HepG2 (cell line): ENCODE measurements around the gene SMAD3. TPM values are rescaled to one million over a fixed set of nuclear protein-coding genes. Genes with fewer than 3 reads are reported as not detected.

Experiments
- ATAC-seq: fragments of 200-7000 bp; cut with Tn5 transposase; 3 replicates; pipeline ENCODE4 v1.9.1; 2020; ENCODE audit warnings: mild to moderate bottlenecking, moderate library complexity
- BruUV-seq: library from RNA; stranded (reverse); fragments of 400-500 nt; replicated peaks from 2 replicates; lab custom pipeline; 2021; lab: Mats Ljungman, UMichigan
- CTCF ChIA-PET: fragments of 300-600 bp; formaldehyde crosslinking; extraction: SDS; loops from one replicate; lab custom pipeline; 2021; ENCODE audit warnings: low total read pairs, inconsistent platforms, low intra/inter-chr PET ratio; lab: Yijun Ruan, JAX
- POLR2A ChIA-PET: fragments of 350-600 bp; sonication (Branson Sonifier 250); formaldehyde crosslinking; loops from one replicate; lab custom pipeline; 2020; ENCODE audit warnings: antibody characterized with exemption, inconsistent platforms; lab: Yijun Ruan, JAX
- DNase-seq: peaks from one replicate; pipeline ENCODE4 v3.0.0-alpha.2; 2015; ENCODE audit warnings: low spot score
- FAIRE-seq: peaks from 3 replicates; lab custom pipeline; 2011; peaks lifted over from hg19 to GRCh38; lab: Jason Lieb, UNC
- H2AFZ ChIP-seq: one replicate; pipeline ENCODE4 v1.6.1; 2011; ENCODE audit warnings: low read length, inconsistent platforms
- H3K27ac ChIP-seq: fragments of 300-600 bp; 3 replicates; pipeline ENCODE4 v1.8.0; 2011; ENCODE audit warnings: mixed run types, mild to moderate bottlenecking, mixed read lengths, low read length, inconsistent platforms; ENCODE audit not compliant: insufficient read depth; ENCODE audit errors: extremely low read length
- H3K27me3 ChIP-seq, 2 experiments: fragments of 200-600 bp in 1 of 2; 2 replicates in 1 of 2; 3 replicates in 1 of 2; pipeline versions ENCODE4 v1.6.0 to v1.8.0; 2011; ENCODE audit warnings: low read length in 2 of 2, mild to moderate bottlenecking in 2 of 2, moderate library complexity in 2 of 2, inconsistent platforms in 1 of 2; ENCODE audit not compliant: insufficient read depth in 2 of 2, control insufficient read depth in 1 of 2
- H3K36me3 ChIP-seq, 2 experiments: fragments of 200-600 bp in 1 of 2; replicated peaks in 1 of 2; 2 replicates in 1 of 2; 3 replicates in 1 of 2; pipeline versions ENCODE4 v1.5.1 to v1.8.0; 2011; ENCODE audit warnings: low read length in 2 of 2, inconsistent platforms in 1 of 2; ENCODE audit not compliant: insufficient read depth in 2 of 2, control insufficient read depth in 1 of 2
- H3K4me1 ChIP-seq: 2 replicates; pipeline ENCODE4 v1.5.1; 2012; ENCODE audit warnings: low read length, inconsistent platforms; ENCODE audit not compliant: insufficient read depth
- H3K4me2 ChIP-seq: 2 replicates; pipeline ENCODE4 v1.6.0; 2011; ENCODE audit warnings: low read depth, low read length, inconsistent platforms
- H3K4me3 ChIP-seq, 3 experiments: fragments of 200-600 bp in 1 of 3; sonication (generic), shearing (Covaris generic) in 1 of 3; replicated peaks in 1 of 3; 2 replicates each; pipeline ENCODE4 v1.5.1; 2011 to 2016; ENCODE audit warnings: low read length in 3 of 3, inconsistent platforms in 2 of 3, low read depth in 2 of 3, mild to moderate bottlenecking in 2 of 3, control low read depth in 1 of 3, mixed read lengths in 1 of 3; ENCODE audit not compliant: insufficient read depth in 1 of 3
- H3K79me2 ChIP-seq: one replicate; pipeline ENCODE4 v1.6.1; 2011; ENCODE audit warnings: low read length, inconsistent platforms; ENCODE audit not compliant: insufficient read depth
- H3K9ac ChIP-seq: 2 replicates; pipeline ENCODE4 v1.6.0; 2011; ENCODE audit warnings: mild to moderate bottlenecking, low read depth, low read length, inconsistent platforms; ENCODE audit not compliant: insufficient read depth
- H3K9me3 ChIP-seq: 2 replicates; pipeline ENCODE4 v1.5.1; 2012; ENCODE audit warnings: mild to moderate bottlenecking, low read length
- H4K20me1 ChIP-seq: 2 replicates; pipeline ENCODE4 v1.6.0; 2011; ENCODE audit warnings: inconsistent platforms, mild to moderate bottlenecking, low read length, moderate library complexity; ENCODE audit not compliant: insufficient read depth
- EZH2 ChIP-seq: conservative IDR thresholded peaks from 2 replicates; pipeline ENCODE4 v1.6.1; 2012; ENCODE audit warnings: mild to moderate bottlenecking, low read depth, low read length, moderate library complexity
- FOXC1 ChIP-seq: sonication (generic); formaldehyde crosslinking; IDR thresholded peaks from 2 replicates; pipeline ENCODE4 v1.8.0; 2022; ENCODE audit warnings: mild to moderate bottlenecking, missing genetic modification reagents, borderline replicate concordance
- HOXA5 ChIP-seq: sonication (generic); formaldehyde crosslinking; IDR thresholded peaks from 2 replicates; pipeline ENCODE4 v1.4.0; 2020; ENCODE audit warnings: missing genetic modification reagents
- HOXA7 ChIP-seq: sonication (generic); formaldehyde crosslinking; IDR thresholded peaks from 2 replicates; pipeline ENCODE4 v1.8.1; 2022; ENCODE audit warnings: mild to moderate bottlenecking, missing genetic modification reagents, moderate library complexity
- NAIF1 ChIP-seq: sonication (generic); formaldehyde crosslinking; IDR thresholded peaks from 2 replicates; pipeline ENCODE4 v1.5.0; 2020; ENCODE audit warnings: mild to moderate bottlenecking, missing genetic modification reagents, borderline replicate concordance
- NR1H2 ChIP-seq: sonication (generic); formaldehyde crosslinking; IDR thresholded peaks from 2 replicates; pipeline ENCODE4 v1.8.1; 2022; ENCODE audit warnings: low read depth, missing genetic modification reagents, borderline replicate concordance
- PAF1 ChIP-seq: IDR thresholded peaks from 2 replicates; pipeline ENCODE4 v1.6.1; 2016; ENCODE audit warnings: missing genetic modification reagents, missing compliant biosample characterization
- RAD51 ChIP-seq: fragments of 450-650 bp; IDR thresholded peaks from 2 replicates; pipeline ENCODE4 v1.6.1; 2016; ENCODE audit warnings: borderline replicate concordance
- TBL1XR1 ChIP-seq: fragments of 150-350 bp; IDR thresholded peaks from 2 replicates; pipeline ENCODE4 v1.6.1; 2014; ENCODE audit warnings: borderline replicate concordance, low read length; ENCODE audit not compliant: partially characterized antibody
- TRIM24 ChIP-seq: sonication (generic); formaldehyde crosslinking; IDR thresholded peaks from 2 replicates; pipeline ENCODE4 v1.8.0; 2022; ENCODE audit warnings: mild to moderate bottlenecking, missing genetic modification reagents
- ZFP36L1 ChIP-seq: sonication (generic); formaldehyde crosslinking; IDR thresholded peaks from 2 replicates; pipeline ENCODE4 v1.8.0; 2022; ENCODE audit warnings: mild to moderate bottlenecking, missing genetic modification reagents, moderate library complexity
- ZNF12 ChIP-seq: sonication (generic); formaldehyde crosslinking; IDR thresholded peaks from 2 replicates; pipeline ENCODE4 v1.5.0; 2020; ENCODE audit warnings: missing genetic modification reagents
- ZNF33B ChIP-seq: sonication (generic); formaldehyde crosslinking; IDR thresholded peaks from 2 replicates; pipeline ENCODE4 v1.5.1; 2020; ENCODE audit warnings: mild to moderate bottlenecking, missing genetic modification reagents
- ZNF792 ChIP-seq: IDR thresholded peaks from 2 replicates; pipeline ENCODE4 v1.6.1; 2016
- whole genome bisulfite sequencing: methylation state at CpG from one replicate; pipeline ENCODE4 v1.1.6; 2017; ENCODE audit warnings: low lambda C conversion rate; 5-methylcytosine and 5-hydroxymethylcytosine counted together
- in situ Hi-C: cut with HindIII; loops from 2 replicates; pipeline ENCODE4 v1.10.0; 2017; ENCODE audit warnings: low pct_unique_long_range_greater_than_20kb; ENCODE audit not compliant: extremely low pct_ligation_motif_present
- intact Hi-C: fragments of 100-400 bp; cut with micrococcal nuclease; formaldehyde crosslinking; loops from one replicate; pipeline ENCODE4 v1.10.0; 2022; ENCODE audit not compliant: unreplicated experiment
- polyA plus RNA-seq, 8 experiments: library from polyadenylated mRNA; depleted of rRNA in 3 of 8; stranded (reverse) in 7 of 8; unstranded in 1 of 8; fragments of >200 nt; fragmentation: Illumina TruSeq in 4 of 8; extraction: Trizol in 4 of 8; gene quantifications; 2 replicates each; pipeline versions ENCODE4 v1.2.1 to v1.2.3, GENCODE V29; 2011 to 2016; ENCODE audit warnings: low read depth in 4 of 8, missing spikeins in 1 of 8, mixed read lengths in 1 of 8; ENCODE audit not compliant: insufficient read depth in 1 of 8
- total RNA-seq, 5 experiments: library from RNA; depleted of rRNA; stranded (reverse); fragments of >200 nt; fragmentation: Illumina TruSeq; extraction: Trizol; gene quantifications; 2 replicates each; pipeline ENCODE4 v1.2.3, GENCODE V29; 2016; ENCODE audit warnings: low read depth in 1 of 5
- TF ChIP-seq, protein P1 (sequence below): sonication (generic); formaldehyde crosslinking; IDR thresholded peaks from 2 replicates; pipeline ENCODE4 v1.5.0; 2020; ENCODE audit warnings: missing genetic modification reagents, mild to moderate bottlenecking, borderline replicate concordance
- TF ChIP-seq, protein P2 (sequence below): sonication (generic); formaldehyde crosslinking; IDR thresholded peaks from 2 replicates; pipeline ENCODE4 v1.4.0; 2020; ENCODE audit warnings: missing genetic modification reagents, mild to moderate bottlenecking, borderline replicate concordance

Gene SMAD3
- total and polyA plus RNA-seq, 2 of the 13 experiments (the other 11 are each of a cell fraction or from before 2014, with no cell fraction given) = 8.6 to 56.3 TPM

DNA sequence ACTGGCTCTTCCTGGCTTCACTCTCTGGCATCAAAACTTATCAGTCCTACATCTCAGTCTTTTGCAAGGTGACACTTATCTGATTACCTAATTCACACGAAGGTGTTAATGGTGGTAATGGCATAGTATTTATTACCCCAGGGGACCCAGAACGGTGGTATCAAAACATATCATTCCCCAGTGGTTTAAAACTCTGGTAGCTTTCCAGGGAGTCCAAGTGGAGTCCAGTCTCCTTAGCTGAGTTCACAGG lies 41.3 kb downstream of the SMAD3 start:
- H3K27ac ChIP-seq = peak overlapping the region; percentile 72
- peaks cover 82% of the 10 kb centered on the region for H3K79me2 ChIP-seq
- WGBS = 80% methylated on average over 2 of the region's 2 CpGs
- FAIRE-seq (no peak), ATAC-seq (no peak), DNase-seq (no peak)
- intact Hi-C loops = loop anchor here (5.0 kb wide), 1 partner anchor 159 kb away; no protein-coding TSS in a partner anchor
- peaks cover 5 to 6% of the 10 kb centered on the region in 2 experiments; a peak in 3 of 5 replicates for H3K36me3 ChIP-seq
- no peak overlapping the region for H3K4me2 ChIP-seq
- H3K9me3 ChIP-seq = no peaks in the 10 kb centered on the region
- no peak overlapping the region for H3K4me3 ChIP-seq
- POLR2A ChIA-PET = interaction anchor here (1.2 to 3.8 kb wide), 6 partner anchors 9 to 42 kb away, joined by 3 to 64 read pairs (median 6); partner anchors contain the start of gene SMAD3
- H3K27me3 ChIP-seq = no peaks in the 10 kb centered on the region
- BruUV-seq = no TSS peak
- peaks cover 88% of the 10 kb centered on the region for H3K4me1 ChIP-seq
- 0 out of 2 replicates have a peak overlapping the region, but pooled peaks have one; percentile 46 for H3K9ac ChIP-seq
- peaks cover 70% of the 10 kb centered on the region for H4K20me1 ChIP-seq
- H2AFZ ChIP-seq = no peak overlapping the region
- in situ Hi-C loops = no loop called here
- no peak for TF ChIP-seq ZNF33B
- TF ChIP-seq RAD51 = no peak
- TF ChIP-seq, protein P1, sequence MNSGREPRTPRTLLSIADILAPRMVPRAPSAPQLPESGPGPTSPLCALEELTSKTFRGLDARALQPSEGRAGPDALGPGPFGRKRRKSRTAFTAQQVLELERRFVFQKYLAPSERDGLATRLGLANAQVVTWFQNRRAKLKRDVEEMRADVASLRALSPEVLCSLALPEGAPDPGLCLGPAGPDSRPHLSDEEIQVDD = no peak
- TF ChIP-seq HOXA7 = no peak
- TF ChIP-seq PAF1 (CRISPR knock-in tag) = no peak
- TF ChIP-seq ZNF792 (CRISPR knock-in tag) = no peak
- no peak for TF ChIP-seq NAIF1
- no peak for TF ChIP-seq HOXA5 (CRISPR knock-in tag)
- TF ChIP-seq ZFP36L1 = no peak
- TF ChIP-seq EZH2 = no peak
- TF ChIP-seq TBL1XR1 = no peak
- no peak for TF ChIP-seq NR1H2
- TF ChIP-seq, protein P2, sequence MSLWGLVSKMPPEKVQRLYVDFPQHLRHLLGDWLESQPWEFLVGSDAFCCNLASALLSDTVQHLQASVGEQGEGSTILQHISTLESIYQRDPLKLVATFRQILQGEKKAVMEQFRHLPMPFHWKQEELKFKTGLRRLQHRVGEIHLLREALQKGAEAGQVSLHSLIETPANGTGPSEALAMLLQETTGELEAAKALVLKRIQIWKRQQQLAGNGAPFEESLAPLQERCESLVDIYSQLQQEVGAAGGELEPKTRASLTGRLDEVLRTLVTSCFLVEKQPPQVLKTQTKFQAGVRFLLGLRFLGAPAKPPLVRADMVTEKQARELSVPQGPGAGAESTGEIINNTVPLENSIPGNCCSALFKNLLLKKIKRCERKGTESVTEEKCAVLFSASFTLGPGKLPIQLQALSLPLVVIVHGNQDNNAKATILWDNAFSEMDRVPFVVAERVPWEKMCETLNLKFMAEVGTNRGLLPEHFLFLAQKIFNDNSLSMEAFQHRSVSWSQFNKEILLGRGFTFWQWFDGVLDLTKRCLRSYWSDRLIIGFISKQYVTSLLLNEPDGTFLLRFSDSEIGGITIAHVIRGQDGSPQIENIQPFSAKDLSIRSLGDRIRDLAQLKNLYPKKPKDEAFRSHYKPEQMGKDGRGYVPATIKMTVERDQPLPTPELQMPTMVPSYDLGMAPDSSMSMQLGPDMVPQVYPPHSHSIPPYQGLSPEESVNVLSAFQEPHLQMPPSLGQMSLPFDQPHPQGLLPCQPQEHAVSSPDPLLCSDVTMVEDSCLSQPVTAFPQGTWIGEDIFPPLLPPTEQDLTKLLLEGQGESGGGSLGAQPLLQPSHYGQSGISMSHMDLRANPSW (CRISPR knock-in tag) = no peak
- TF ChIP-seq ZNF12 (CRISPR knock-in tag) = no peak
- no peak for TF ChIP-seq TRIM24
- TF ChIP-seq FOXC1 = no peak
- CTCF ChIA-PET = interaction anchor here (1.0 kb wide), 1 partner anchor 10 kb away, joined by 3 read pairs; no protein-coding TSS in a partner anchor
